ENCODE data around the gene SDR42E2.
"Not testable (repeated sequence)": the region's sequence is repeated elsewhere in the genome, so short reads cannot be mapped to it uniquely, and the experiment has no call there.

The SDR42E2 gene

DNA sequence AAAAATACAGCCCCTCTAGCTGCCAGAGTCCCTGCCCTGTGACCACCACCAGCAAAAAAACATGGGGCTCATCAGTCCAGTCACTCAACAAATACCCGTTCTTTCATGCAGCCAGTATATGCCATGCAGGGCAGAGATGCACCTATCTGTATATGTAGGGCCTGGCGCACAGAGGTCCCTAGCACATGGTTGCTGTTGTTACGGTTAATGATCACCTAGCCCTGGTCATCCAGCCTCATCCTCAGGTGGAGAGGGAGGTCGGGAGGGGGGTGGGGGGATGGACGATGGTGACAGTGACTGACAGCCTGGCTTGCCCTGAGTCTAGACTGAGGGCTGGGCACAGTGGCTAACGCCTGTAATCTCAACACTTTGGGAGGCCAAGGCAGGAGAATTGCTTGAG is 1.5 kb downstream of the SDR42E2 start:
- no peak for DNase-seq

DNA sequence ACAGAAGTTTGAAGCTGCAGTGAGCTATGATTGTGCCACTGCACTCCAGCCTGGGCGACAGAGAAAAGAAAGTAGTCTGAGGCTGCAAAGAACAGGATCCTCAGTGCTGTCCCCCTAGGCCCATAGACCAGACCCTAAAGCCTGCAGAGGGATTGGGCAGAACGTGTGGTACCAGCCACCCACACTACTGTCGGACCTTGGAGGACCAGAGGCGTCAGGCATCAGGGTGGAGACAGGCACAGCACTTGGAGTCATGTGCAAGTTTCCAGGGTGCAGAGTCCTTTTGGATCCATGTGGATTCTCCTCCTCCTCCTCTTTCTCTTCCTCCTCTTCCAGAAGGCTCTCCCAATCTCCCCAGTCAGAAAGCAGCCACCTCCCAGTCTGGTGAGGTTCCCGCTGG is 2.2 kb downstream of the SDR42E2 start:
- DNase-seq = no peak

DNA sequence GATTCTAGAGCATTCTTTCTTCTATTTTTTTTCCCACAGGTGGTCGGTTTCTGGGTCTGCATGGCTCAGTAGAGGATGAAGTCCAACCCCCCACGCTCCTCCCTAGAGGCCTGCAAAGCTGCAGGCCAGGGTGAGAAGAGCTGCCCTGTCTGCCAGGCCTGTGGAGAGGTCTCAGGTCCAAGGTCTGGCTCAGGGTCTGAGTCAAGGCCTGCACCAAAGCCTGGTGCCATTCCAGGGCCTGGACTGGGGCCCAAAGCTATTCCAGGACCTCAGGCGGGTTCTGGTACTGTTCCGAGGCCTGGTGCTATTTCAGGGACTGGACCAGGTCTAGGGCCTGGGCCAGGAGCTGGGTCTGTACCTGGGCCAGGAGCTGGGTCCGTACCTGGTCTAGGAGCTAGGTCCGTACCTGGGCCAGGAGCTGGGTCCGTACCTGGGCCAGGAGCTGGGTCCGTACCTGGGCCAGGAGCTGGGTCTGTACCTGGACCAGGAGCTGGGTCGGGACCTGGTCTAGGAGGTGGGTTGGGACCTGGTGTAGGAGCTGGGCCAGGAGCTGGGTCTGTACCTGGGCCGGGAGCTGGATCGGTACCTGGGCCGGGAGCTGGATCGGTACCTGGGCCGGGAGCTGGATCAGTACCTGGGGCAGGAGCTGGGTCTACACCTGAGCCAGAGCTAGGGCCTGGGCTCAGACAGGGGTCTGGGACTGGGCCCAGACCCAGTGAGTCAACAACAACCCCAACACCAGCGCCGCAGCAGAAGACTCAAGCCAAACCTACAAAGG is 3.4 kb downstream of the SDR42E2 start:
- DNase-seq = no peak

DNA sequence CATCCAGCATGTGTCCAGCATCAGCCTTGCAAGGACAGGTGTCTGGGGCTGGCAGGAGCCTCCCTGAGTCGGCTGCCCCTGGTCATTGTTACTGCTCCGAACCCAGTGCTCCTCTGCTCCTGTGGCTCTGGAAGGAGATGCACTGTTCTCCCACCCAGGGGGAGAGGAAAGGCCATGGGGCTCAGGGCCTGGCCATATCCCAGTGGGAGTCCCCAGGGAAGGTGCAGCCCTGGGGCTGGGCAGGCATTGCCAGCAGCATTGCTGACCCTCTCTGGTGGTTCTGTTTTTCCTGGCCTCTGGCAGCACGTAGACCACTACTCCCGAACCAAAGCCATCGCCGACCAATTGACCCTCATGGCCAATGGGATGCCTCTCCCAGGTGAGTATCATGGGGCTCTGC is 9.6 kb downstream of the SDR42E2 start:
- no peak for DNase-seq

DNA sequence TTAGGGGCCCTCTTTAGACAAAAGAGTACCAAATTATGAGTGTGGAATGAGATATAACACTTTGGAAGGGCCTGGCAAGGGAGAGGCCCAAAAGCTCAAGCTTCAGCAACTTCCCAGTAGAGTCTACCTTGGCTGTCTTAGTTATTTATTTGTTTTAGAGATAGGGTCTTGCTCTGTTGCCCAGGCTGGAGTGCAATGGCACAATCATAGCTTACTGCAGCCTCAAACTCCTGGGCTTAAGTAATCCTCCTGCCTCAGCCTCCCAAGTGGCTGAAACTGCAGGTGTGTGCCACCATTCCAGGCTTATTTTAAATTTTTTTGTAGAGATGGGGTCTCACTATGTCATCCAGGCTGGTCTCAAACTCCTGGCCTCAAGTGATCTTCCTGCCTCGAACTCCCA is 10.3 kb downstream of the SDR42E2 start:
- not testable (repeated sequence) for DNase-seq

DNA sequence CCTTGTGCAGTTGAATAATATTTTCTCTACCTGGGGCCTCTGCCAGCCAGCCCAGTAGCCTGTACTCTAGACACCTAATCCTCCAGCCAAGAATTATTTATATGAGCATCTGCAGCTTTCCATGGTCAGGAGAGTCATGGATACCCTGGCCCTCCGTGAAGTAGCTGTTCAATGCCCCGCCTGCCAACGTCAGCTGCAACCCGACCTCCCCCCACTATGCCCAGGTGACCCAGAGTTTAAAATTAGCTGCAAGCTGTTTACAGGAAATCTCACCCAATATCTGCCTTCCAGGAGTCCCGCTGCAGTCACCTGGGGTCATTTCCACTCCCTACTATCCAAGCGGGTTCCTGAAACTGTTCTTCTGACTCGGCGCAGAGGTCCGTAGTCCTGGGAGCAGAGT is 12.3 kb downstream of the SDR42E2 start:
- DNase-seq = no peak

DNA sequence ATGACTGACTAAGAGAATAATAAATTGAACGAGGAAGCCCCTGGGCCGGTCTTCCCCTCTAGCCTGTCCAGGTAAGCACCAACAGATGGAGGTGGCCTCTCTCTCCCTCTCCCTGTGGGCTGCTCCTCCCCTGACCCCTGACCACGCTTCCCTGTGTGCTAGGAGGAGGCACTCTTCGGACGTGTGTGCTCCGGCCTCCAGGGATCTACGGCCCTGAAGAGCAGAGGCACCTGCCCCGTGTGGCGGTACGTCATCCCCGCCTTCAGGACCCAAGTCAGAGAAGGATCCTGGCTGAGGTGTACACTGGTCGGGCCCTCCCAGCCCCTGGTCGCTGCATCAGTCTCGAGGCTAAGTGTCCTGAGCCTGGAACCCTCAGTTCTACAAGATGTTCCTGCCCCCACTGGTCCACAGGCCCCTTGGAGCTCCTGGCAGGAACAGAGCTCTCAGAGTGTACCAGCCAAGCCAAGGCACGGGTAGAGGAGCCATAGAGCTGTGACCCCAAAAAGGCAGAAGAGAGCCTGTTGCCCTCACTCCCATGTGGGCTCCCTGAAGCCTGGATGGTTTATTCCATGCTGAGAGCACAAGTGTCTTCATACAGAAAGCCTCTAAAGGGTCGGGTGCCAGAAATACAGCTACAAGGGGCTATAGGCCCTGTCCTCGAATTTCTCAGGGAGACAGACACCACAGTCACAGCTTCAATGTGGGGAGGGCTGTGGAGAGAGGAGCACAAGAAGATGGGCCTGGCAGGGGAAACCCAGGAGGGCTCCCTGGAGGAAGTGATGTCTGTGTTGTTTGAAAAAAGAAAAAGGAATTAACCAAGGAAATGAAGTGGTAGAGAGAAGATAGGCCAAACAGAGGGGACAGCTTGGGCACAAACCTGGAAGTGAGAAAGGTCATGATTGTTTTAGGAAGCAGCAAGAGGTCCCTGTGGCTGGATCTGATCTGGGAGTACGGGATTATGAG is 15.9 kb downstream of the SDR42E2 start:
- DNase-seq = no peak

DNA sequence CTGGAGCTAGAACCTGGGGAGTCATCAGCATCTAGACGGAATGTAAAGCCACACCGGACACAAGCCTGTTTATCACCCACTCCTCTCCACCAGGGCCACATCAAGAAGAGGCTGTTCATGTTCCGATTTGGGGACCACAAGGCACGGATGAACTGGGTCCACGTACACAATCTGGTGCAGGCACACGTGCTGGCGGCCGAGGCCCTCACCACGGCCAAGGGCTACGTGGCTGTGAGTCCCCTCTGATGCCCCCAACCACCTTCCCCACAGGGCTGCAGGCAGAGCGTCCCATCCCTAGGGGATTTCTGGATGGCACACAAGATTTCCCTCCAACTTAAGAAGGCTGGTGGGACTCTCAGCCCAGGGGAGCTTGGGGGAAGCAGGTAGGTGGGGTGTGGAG is 19.1 kb downstream of the SDR42E2 start:
- DNase-seq = no peak

DNA sequence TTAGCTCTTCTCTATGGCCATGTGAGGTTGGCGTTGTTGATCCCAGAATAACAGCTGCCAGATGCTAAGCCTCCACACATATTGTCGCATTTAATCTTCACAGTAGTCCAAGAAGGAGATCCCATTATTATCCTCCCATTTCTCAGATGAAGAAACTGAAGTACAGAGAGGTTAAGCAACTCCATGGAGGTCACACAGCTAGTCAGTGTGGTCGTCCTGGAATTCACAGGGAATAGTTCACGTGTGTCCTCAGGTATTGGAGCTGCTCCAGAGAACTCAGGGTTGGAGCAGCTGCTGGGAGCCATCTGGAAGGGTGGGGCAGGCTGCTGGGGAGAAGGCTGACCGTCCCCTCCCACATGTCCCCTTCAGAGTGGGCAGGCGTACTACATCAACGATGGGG is 19.5 kb downstream of the SDR42E2 start:
- no peak for DNase-seq

DNA sequence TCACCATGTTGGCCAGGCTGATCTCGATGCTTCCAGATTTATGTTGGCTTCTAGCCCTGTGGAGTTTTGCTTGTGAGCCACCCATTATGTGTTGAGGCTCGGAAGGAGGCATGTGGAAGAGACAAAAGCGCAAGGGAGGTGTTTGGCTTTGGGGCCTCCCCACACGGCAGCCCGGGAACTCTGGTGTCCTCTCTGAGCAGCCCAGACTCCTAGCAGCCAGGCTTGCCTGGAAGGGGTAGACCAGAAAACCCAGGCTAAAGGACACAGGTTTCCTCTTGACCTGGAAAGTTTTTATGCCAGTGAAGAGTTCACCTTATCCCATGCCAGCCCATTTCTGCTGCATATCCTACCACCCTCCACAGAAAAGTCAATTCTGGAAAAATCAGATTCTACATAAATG is 21.0 kb downstream of the SDR42E2 start:
- DNase-seq = no peak

DNA sequence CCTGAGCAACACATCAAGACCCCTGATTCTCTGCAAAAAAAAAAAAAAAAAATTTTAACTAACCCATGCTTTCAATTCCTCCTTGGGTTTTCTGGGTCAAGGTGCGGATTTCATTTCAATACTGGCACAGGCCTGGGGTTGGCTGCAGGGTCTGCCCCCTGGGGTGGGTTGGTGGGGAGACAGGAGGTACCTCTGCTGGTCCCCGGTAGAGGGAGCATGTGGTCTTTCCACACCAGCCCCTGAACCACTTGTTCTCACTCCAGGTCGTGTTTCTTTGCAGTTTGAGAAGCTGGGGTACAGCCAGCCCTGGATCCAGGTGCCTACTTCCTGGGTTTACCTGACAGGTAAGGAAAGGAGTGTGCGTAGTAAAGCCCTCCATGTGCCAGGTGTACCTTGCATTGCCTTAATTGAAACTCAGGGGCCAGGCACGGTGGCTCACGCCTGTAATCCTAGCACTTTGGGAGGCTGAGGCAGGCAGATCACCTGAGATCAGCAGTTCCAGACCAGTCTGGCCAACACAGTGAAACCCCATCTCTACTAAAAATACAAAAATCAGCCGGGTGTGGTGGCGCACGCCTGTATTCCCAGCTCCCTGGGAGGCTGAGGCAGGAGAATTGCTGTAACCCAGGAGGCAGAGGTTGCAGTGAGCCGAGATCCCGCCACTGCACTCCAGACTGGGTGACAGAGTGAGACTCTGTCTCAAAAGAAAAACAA is 21.8 kb downstream of the SDR42E2 start:
- DNase-seq = no peak

DNA sequence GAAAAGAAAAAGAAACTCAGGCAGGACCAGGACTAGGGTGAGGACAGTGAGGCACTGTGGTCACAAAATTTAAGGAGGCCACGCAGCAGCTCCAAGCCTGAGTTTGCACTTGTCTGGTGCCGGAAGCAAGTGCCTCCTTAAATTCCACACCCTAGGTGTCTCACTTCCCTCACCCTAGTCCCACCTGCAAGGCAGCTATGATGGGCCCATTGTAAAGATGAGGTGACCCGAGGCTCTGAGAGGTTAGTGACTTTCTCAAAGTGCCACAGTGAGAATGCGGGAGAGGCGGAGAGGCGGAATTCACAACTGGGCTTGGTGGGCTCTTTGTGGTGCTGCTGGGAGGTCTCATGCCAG is 22.3 kb downstream of the SDR42E2 start:
- DNase-seq = no peak

DNA sequence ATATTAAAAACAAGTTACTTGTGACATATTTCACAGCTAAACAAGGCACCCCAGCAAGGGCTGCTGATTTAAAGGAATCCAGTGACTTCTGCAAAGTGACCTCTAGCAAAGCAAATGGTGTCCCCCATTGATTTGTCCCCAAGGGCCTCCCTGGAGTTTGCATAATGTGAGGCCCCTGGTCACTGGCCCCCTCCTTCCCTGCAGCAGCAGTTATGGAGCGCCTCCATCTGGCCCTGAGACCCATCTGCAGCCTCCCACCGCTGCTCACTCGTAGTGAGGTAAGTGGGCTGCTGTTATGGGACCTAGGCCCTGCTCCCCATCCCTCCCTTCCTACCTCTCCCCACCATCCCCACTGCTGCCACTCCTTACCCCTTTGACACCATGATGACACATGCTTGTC is 24.2 kb downstream of the SDR42E2 start:
- DNase-seq = no peak

DNA sequence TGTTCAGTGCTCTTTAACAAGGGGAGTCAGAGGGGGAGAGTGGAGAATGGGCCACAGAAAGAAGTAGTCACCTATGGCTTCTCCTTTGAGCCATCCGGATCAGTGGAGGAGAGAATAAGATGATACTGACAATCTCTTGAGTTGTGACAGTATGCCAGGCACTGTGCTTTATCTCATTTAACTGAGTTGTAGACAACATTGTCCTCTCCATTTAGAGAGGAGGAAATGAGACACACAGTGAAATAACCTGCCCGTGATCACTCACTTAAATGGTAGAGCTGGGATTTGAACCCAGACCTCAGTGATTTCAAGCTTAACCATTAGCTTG is 25.9 kb downstream of the SDR42E2 start:
- no peak for DNase-seq

DNA sequence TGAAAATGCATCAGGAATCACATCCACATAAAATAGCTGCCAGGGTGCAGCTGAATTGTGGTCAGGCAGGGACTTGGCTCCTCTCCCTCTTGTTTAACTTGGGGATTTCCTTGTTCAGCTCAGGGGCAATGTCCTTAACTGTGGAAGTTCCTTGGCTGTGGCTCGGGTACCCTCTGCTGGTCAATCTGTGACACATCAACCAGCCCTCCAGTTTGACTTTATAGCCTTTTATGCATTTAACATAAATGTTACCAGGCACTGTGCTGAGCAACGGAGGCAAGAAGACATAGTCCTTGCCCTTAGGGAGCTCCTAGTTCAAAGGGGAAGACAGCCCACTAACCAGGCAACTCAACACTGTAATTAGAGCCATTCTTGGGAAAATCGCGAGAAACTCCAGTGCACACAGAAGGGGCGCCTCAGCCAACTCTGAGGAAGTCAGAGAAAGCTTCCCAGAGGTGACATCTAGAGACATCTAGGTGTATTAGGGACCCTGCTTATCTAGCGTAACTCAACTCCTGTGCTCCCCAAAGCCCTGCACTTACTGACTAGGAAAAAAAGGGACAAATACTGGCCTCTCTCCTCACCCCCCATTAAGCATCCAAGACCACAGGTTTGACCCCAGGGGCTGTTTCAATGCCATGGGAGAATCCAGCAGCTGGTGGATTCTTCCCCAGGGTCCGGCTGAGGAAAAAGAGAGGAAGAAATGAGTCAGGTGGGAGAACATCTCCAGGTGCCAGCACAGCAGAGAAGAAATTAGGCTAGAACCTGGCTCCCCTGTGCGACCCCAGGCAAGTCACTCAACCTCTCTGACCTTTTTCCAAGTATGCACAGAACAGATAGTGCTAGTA is 26.5 kb downstream of the SDR42E2 start:
- peak; percentile 39 for DNase-seq

DNA sequence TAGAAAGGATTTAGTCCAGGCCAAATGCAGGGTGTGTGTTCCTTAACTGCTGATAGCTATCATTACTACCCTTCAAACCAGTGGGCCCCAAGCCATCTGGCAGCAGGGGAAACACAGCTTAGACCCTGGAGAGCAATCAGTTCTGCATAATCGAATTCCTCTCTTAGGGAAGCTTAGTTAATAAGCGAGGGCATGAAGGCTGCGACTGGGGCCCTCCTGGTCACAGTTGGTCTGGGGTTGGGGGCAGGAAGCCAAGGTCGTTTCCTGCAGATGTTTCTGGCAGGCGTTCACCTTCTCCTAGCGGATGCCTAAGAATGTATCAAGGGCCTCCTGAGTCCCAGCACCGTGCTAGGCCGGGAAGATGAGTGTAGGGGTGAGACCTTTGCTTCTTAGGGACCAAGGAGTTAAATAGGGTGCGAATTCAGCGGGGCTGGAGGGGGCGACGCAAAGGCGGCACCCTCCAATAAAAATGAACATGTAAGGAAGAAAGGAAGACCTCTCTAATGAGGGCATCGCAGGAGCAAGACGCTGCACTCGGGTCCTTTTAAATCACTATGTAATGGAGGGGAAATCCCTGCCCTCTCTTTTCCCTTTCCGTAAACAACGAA is 27.3 kb downstream of the SDR42E2 start:
- no peak for DNase-seq

DNA sequence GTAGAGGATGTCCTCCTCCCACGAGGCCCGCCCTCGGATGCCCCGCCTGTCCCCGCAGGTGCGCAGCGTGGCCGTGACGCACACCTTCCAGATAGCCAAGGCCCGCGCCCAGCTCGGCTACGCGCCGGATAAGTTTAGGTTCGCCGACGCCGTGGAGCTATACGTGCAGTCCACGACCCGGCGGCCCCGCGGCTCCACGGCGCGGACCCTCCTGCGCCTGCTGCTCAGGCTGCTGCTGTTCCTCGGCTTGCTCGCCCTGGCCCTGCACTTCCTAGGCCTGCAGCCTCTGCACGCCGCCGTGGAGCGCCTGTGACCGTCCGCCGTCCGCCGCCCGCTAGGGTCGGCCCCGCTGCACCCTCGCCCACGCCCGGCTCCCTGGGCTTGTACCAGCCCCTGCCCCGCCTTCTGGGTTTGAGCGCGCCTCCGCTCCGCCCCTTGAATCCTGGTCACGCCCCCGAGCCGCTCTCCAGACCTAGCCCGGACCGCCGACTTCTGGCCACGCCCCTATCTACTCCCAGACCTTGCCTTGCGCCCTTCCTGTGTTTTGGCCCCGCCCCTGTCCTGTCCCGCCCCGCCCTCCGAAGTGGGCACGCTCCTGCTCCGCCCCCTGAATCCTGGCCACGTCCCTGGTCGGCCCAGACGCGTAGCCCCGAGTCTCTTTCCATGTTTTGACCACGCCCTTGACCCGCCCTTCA is 27.9 kb downstream of the SDR42E2 start:
- peak; percentile 88 for DNase-seq

DNA sequence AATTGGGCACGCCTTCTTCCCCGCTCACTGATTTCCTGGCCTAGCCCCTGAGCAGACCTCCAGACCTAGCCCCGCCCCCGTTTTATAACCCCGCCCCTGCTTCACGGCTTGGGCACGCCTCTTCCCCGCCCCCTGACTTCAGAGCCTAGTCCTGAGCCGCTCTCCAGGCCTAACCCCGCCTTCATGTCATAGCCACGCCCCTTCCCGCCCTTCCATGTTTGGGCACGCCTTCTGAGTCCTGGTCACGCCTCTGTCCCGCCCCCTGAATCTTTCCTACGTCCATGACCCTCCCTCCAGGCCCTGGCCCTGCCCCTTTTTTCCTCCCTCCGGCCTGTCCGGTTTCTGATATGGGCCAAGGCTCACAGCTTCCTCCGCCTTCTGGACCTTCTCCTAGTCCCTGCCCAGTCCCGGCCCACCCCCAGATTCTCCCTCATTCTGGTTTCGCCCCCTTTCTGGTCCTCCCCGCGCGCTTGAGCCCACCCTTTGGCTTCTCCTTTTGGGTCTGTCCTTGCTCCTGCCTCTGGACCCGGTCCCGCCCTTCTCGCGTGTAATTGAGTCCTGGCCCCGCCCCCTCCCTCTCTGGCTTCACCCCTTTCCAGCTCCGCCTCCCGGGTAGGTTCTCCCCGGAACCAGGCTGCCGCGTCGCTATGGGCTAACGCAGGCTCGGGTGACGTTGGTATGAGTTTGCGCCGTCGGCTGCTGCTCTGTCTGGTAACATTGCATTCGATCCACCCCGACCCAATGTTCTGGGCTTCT is 28.6 kb downstream of the SDR42E2 start:
- peak; percentile 77 for DNase-seq

DNA sequence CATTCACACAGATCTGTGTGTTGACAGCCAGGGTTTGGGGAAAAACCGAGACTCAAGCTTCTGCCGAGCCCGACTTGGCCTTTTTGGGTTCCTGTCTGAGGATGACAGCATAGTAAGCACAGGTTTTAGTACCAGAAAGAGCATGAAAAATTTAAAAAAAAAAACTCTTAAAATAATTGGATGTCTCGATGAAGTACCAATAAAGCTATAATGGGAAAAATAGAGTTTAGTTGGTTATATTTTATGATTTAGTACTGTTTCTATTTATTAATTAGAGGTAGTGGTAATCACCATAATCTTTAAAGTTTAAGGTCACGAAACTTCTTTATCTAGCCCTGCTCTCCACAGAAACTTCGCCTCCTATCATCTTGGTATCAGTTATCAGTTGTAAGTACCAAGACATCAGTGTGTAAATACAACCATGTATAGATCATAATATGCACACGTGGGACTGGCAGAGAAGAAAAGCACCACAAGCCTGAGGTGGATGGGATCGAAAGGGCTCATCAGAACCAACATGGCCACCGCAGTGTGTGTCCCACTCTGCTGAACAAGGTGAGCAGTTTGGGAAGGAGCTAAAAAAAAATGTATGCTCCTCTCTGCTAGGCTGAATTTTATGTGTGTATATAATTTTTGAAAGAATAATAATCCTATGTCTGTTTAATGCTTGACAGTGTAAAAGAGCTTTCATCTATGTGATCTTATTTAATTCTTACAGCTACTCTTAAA is 29.4 kb downstream of the SDR42E2 start:
- no peak for DNase-seq
